H1 (cell line): Measurements from ENCODE around the gene UBE3C. TPM values are rescaled to one million over a fixed set of nuclear protein-coding genes. Genes with fewer than 3 reads are reported as not detected.

Source experiments
- CTCF ChIA-PET: fragments of 300-600 bp; sonication (Branson Sonifier 250); formaldehyde crosslinking; loops from one replicate; lab custom pipeline; 2021; ENCODE audit not compliant: partially characterized antibody; lab: Charles Lee
- POLR2A ChIA-PET: fragments of 300-600 bp; sonication (Branson Sonifier 250); formaldehyde crosslinking; loops from one replicate; lab custom pipeline; 2021; ENCODE audit warnings: inconsistent platforms; ENCODE audit not compliant: partially characterized antibody; lab: Charles Lee
- DNase-seq, 2 experiments: peaks; one replicate each; pipeline versions ENCODE4 v3.0.0 to v3.0.0-alpha.2; 2010 to 2022; ENCODE audit warnings: low spot score in 2 of 2, low read depth in 1 of 2, mixed read lengths in 1 of 2
- FAIRE-seq: peaks from 2 replicates; lab custom pipeline; 2011; peaks lifted over from hg19 to GRCh38; lab: Jason Lieb, UNC
- H2AFZ ChIP-seq: 2 replicates; pipeline ENCODE4 v1.8.1; 2012; ENCODE audit warnings: low read length, inconsistent platforms
- H2AK5ac ChIP-seq: 2 replicates; pipeline ENCODE4 v1.6.1; 2013; ENCODE audit warnings: low read depth, low read length
- H2BK120ac ChIP-seq: replicated peaks from 2 replicates; pipeline ENCODE3; 2013; ENCODE audit warnings: low read depth, low read length, inconsistent platforms
- H2BK12ac ChIP-seq: 2 replicates; pipeline ENCODE4 v1.6.1; 2013; ENCODE audit warnings: low read depth, low read length
- H2BK15ac ChIP-seq: 2 replicates; pipeline ENCODE4 v1.6.1; 2013; ENCODE audit warnings: low read length
- H2BK20ac ChIP-seq: 2 replicates; pipeline ENCODE4 v1.6.1; 2013; ENCODE audit warnings: low read length
- H2BK5ac ChIP-seq: 2 replicates; pipeline ENCODE4 v1.6.1; 2013; ENCODE audit warnings: low read depth, low read length
- H3K14ac ChIP-seq: 2 replicates; pipeline ENCODE4 v1.6.1; 2013; ENCODE audit warnings: inconsistent platforms; ENCODE audit not compliant: insufficient read length
- H3K18ac ChIP-seq: 2 replicates; pipeline ENCODE4 v1.6.1; 2013; ENCODE audit warnings: low read length; ENCODE audit errors: extremely low read depth
- H3K23ac ChIP-seq: 2 replicates; pipeline ENCODE4 v1.6.1; 2013; ENCODE audit warnings: inconsistent platforms; ENCODE audit not compliant: insufficient read length
- H3K23me2 ChIP-seq: 2 replicates; pipeline ENCODE4 v1.6.1; 2013; ENCODE audit warnings: low read depth, low read length
- H3K27ac ChIP-seq: 2 replicates; pipeline ENCODE4 v1.6.1; 2011; ENCODE audit warnings: low read depth, low read length, inconsistent platforms
- H3K27me3 ChIP-seq, 4 experiments: replicated peaks in 1 of 4; 1 replicate in 1 of 4; 2 replicates in 3 of 4; pipeline versions ENCODE4 v1.6.1 to v1.8.1; 2011 to 2013; ENCODE audit warnings: low read length in 3 of 4, mild to moderate bottlenecking in 3 of 4, inconsistent platforms in 2 of 4, mixed read lengths in 2 of 4, moderate library complexity in 1 of 4; ENCODE audit not compliant: control insufficient read depth in 3 of 4, insufficient read depth in 3 of 4; ENCODE audit errors: extremely low read depth in 1 of 4
- H3K36me3 ChIP-seq, 4 experiments: 2 replicates each; pipeline versions ENCODE4 v1.6.1 to v1.8.1; 2011 to 2013; ENCODE audit warnings: mild to moderate bottlenecking in 4 of 4, low read length in 3 of 4, moderate library complexity in 2 of 4, control low read depth in 1 of 4, inconsistent platforms in 1 of 4; ENCODE audit not compliant: insufficient read depth in 4 of 4, control insufficient read depth in 2 of 4
- H3K4ac ChIP-seq: replicated peaks from 2 replicates; pipeline ENCODE3; 2013; ENCODE audit warnings: low read length, low read depth, mixed read lengths, inconsistent platforms; ENCODE audit not compliant: insufficient read length
- H3K4me1 ChIP-seq, 4 experiments: replicated peaks in 1 of 4; 1 replicate in 1 of 4; 2 replicates in 3 of 4; pipeline versions ENCODE4 v1.6.1 to v1.8.1; 2011 to 2013; ENCODE audit warnings: low read length in 3 of 4, inconsistent platforms in 2 of 4, mixed read lengths in 1 of 4; ENCODE audit not compliant: insufficient read depth in 4 of 4, control insufficient read depth in 3 of 4
- H3K4me2 ChIP-seq, 2 experiments: 2 replicates each; pipeline versions ENCODE4 v1.6.1 to v1.8.1; 2011 to 2013; ENCODE audit warnings: low read depth in 2 of 2, low read length in 2 of 2, control low read depth in 1 of 2, inconsistent platforms in 1 of 2, mild to moderate bottlenecking in 1 of 2; ENCODE audit not compliant: insufficient read depth in 1 of 2
- H3K4me3 ChIP-seq, 4 experiments: fragments of 200-600, 300-600 bp in 1 of 4; sonication (generic), shearing (Covaris generic), sonication (Bioruptor Twin) in 1 of 4; 2 replicates each; pipeline versions ENCODE4 v1.5.1 to v1.8.1; 2011 to 2016; ENCODE audit warnings: low read length in 4 of 4, low read depth in 3 of 4, control low read depth in 2 of 4, inconsistent platforms in 2 of 4, mild to moderate bottlenecking in 2 of 4, mixed read lengths in 1 of 4, moderate library complexity in 1 of 4; ENCODE audit not compliant: insufficient read depth in 2 of 4; ENCODE audit errors: extremely low read depth in 1 of 4
- H3K56ac ChIP-seq: replicated peaks from 2 replicates; pipeline ENCODE3; 2013; ENCODE audit warnings: low read depth, mild to moderate bottlenecking, mixed read lengths, low read length, inconsistent platforms; ENCODE audit not compliant: insufficient read length
- H3K79me1 ChIP-seq: 2 replicates; pipeline ENCODE4 v1.6.1; 2013; ENCODE audit warnings: low read depth, low read length, control low read depth
- H3K79me2 ChIP-seq, 2 experiments: 2 replicates each; pipeline versions ENCODE4 v1.6.1 to v1.8.1; 2012 to 2013; ENCODE audit warnings: low read length in 2 of 2, mild to moderate bottlenecking in 2 of 2, inconsistent platforms in 1 of 2; ENCODE audit not compliant: insufficient read depth in 2 of 2, control insufficient read depth in 1 of 2
- H3K9ac ChIP-seq, 4 experiments: replicated peaks in 1 of 4; 1 replicate in 1 of 4; 2 replicates in 3 of 4; pipeline versions ENCODE4 v1.6.1 to v1.8.1; 2011 to 2013; ENCODE audit warnings: low read depth in 3 of 4, low read length in 3 of 4, control low read depth in 2 of 4, mild to moderate bottlenecking in 2 of 4, moderate library complexity in 2 of 4, inconsistent platforms in 1 of 4; ENCODE audit errors: extremely low read depth in 1 of 4
- H3K9me3 ChIP-seq, 2 experiments: 2 replicates each; pipeline versions ENCODE4 v1.6.1 to v1.8.1; 2012 to 2013; ENCODE audit warnings: mild to moderate bottlenecking in 2 of 2, moderate library complexity in 2 of 2, control low read depth in 1 of 2, inconsistent platforms in 1 of 2, low read depth in 1 of 2, low read length in 1 of 2, mixed read lengths in 1 of 2; ENCODE audit not compliant: insufficient read depth in 2 of 2
- H4K20me1 ChIP-seq, 2 experiments: replicated peaks in 1 of 2; 2 replicates each; pipeline versions ENCODE3 to v1.8.1; 2011 to 2013; ENCODE audit warnings: inconsistent platforms in 2 of 2, low read length in 2 of 2, mild to moderate bottlenecking in 1 of 2; ENCODE audit not compliant: insufficient read depth in 2 of 2, control insufficient read depth in 1 of 2
- H4K5ac ChIP-seq: 2 replicates; pipeline ENCODE4 v1.6.1; 2013; ENCODE audit warnings: low read length, low read depth, mixed read lengths, inconsistent platforms; ENCODE audit not compliant: insufficient read length
- H4K8ac ChIP-seq: 2 replicates; pipeline ENCODE4 v1.8.0; 2013; ENCODE audit warnings: mild to moderate bottlenecking, moderate library complexity, low read length, inconsistent platforms; ENCODE audit not compliant: insufficient read depth; ENCODE audit errors: extremely low read depth
- H4K91ac ChIP-seq: replicated peaks from 2 replicates; pipeline ENCODE3; 2013; ENCODE audit warnings: low read length, mixed read lengths, inconsistent platforms; ENCODE audit not compliant: insufficient read length
- CEBPB ChIP-seq: IDR thresholded peaks from 2 replicates; pipeline ENCODE4 v1.6.1; 2012; ENCODE audit warnings: low read depth, low read length
- CHD1 ChIP-seq: IDR thresholded peaks from 2 replicates; pipeline ENCODE4 v1.6.1; 2012; ENCODE audit warnings: low read depth, low read length, improper control_type of control experiment
- HDAC6 ChIP-seq: IDR thresholded peaks from one replicate; pipeline ENCODE4 v1.7.1; 2012; ENCODE audit warnings: low read depth, mild to moderate bottlenecking, inconsistent platforms, low read length, moderate library complexity
- RBBP5 ChIP-seq: IDR thresholded peaks from 2 replicates; pipeline ENCODE4 v1.7.1; 2012; ENCODE audit warnings: low read depth, mild to moderate bottlenecking, inconsistent platforms, low read length, moderate library complexity, borderline replicate concordance
- RNF2 ChIP-seq: fragments of 200-900, 300-1000 bp; sonication (generic); IDR thresholded peaks from 2 replicates; pipeline ENCODE4 v1.7.1; 2016; ENCODE audit warnings: borderline replicate concordance, low read depth, mild to moderate bottlenecking, antibody characterized with exemption, low read length; ENCODE audit not compliant: poor library complexity, severe bottlenecking; ENCODE audit errors: missing control alignments
- SIRT6 ChIP-seq: IDR thresholded peaks from one replicate; pipeline ENCODE4 v1.7.1; 2012; ENCODE audit warnings: low read length, inconsistent platforms
- SP1 ChIP-seq: IDR thresholded peaks from 2 replicates; pipeline ENCODE4 v1.6.1; 2011; ENCODE audit warnings: low read depth, low read length
- TEAD4 ChIP-seq: IDR thresholded peaks from 2 replicates; pipeline ENCODE4 v1.6.1; 2012; ENCODE audit warnings: low read depth, low read length, inconsistent platforms, mixed read lengths
- WGBS, 2 experiments: shearing (Covaris generic) in 1 of 2; methylation state at CpG; one replicate each; pipeline versions ENCODE4 v1.1.6 to v1.1.7; 2013 to 2015; ENCODE audit warnings: low lambda C conversion rate in 2 of 2, mixed read lengths in 2 of 2, inconsistent platforms in 1 of 2, low coverage in 1 of 2, missing lambda C conversion rate in 1 of 2; ENCODE audit not compliant: insufficient replicate concordance in 2 of 2, insufficient coverage in 1 of 2, insufficient read length in 1 of 2; ENCODE audit errors: extremely low coverage in 1 of 2, missing lambda C conversion rate in 1 of 2; 5-methylcytosine and 5-hydroxymethylcytosine counted together
- polyA plus RNA-seq, 7 experiments: library from polyadenylated mRNA; depleted of rRNA in 3 of 7; stranded (reverse) in 5 of 7; unstranded in 2 of 7; fragments of >200 nt in 5 of 7; fragments of 200-250 nt in 2 of 7; gene quantifications; 1 replicate in 5 of 7; 2 replicates in 1 of 7; 4 replicates in 1 of 7; pipeline versions ENCODE4 v1.2.1 to v1.2.3, GENCODE V29; 2011 to 2013; ENCODE audit warnings: missing spikeins in 2 of 7, mixed read lengths in 2 of 7
- total RNA-seq: library from RNA; stranded (reverse); fragmentation: NEBNext Ultra II Directional; extraction: Animal tissue kit (Norgen Biotek cat#: 25700); gene quantifications from 2 replicates; pipeline ENCODE4 v1.2.1, GENCODE V29; 2021
- TF ChIP-seq, protein P1 (sequence below), 3 experiments: IDR thresholded peaks; 1 replicate in 2 of 3; 2 replicates in 1 of 3; pipeline versions ENCODE4 v1.5.1 to v1.6.1; 2011; ENCODE audit warnings: low read length in 3 of 3, mild to moderate bottlenecking in 3 of 3, inconsistent platforms in 2 of 3, low read depth in 1 of 3, moderate library complexity in 1 of 3; ENCODE audit not compliant: insufficient read depth in 1 of 3; ENCODE audit errors: control extremely low read depth in 1 of 3

The UBE3C gene
- total and polyA plus RNA-seq, 2 of the 8 experiments (the other 6 are each of a cell fraction or from before 2014, with no cell fraction given): 32.0 to 54.1 TPM

DNA sequence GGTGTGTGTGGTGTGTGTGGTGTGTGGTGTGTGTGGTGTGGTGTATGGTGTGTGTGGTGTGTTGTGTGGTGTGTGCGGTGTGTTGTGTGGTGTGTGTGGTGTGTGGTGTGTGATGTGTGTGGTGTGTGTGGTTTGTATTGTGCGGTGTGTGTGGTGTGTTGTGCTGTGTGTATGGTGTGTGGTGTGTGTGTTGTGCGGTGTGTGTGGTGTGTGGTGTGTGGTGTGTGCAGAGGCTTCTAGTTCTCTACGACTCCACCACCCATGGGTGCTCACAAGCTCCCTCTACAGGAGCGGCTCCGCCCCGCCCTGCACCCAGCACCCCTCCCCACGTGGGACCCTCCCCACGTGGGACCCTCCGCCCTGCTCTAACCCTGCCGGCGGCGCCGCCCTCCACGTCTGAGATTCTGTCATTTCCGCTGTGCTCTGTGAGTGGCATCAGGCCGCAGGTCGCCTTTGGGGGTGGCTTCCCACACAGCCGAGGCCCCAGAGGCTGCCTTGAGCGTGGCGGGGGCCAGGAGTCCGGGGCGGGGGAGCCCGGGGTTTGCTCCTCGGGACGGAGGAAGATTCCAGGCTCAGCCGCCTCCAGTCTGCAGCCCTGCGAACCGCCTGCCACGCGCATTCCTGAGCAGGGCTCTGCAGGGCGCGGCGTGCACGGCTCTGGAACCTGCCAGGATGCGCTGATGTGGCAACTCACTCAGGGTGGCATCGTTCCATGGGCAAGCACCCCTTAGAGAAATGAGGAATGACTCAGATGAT, 161.1 kb downstream of the UBE3C start:
- no peak overlapping the region for H3K4me3 ChIP-seq
- no peak overlapping the region for H3K23ac ChIP-seq
- H2BK20ac ChIP-seq: peak overlapping the region; percentile 97; the same call in 1 of the 2 replicates
- H3K23me2 ChIP-seq: peaks cover 10% of the 10 kb centered on the region; the same call in 1 of the 2 replicates
- peak overlapping the region; percentile 100 for H4K91ac ChIP-seq
- H2BK5ac ChIP-seq: peak overlapping the region; percentile 80; the same call in 1 of the 2 replicates
- peak overlapping the region; percentile 65 for H3K18ac ChIP-seq
- H4K20me1 ChIP-seq: peaks cover 0 to 8% of the 10 kb centered on the region in 2 experiments
- 86% methylated on average over 23 of the region's 37 CpGs; no CpG with 5 or more reads in 1 of the 2 experiments for WGBS, 2 experiments
- peak overlapping the region; percentile 29 for H2BK120ac ChIP-seq
- no peak overlapping the region for H4K5ac ChIP-seq
- H3K14ac ChIP-seq: no peak overlapping the region
- no peak overlapping the region for H2AFZ ChIP-seq
- no peak overlapping the region for H3K4me2 ChIP-seq
- no peaks in the 10 kb centered on the region; a peak in 1 of 8 replicates for H3K36me3 ChIP-seq
- peak overlapping the region; percentile 100 for H2BK12ac ChIP-seq
- H4K8ac ChIP-seq: peak overlapping the region; percentile 59
- no peak overlapping the region for H3K9ac ChIP-seq
- peak overlapping the region; percentile 100 for H3K56ac ChIP-seq
- H3K27me3 ChIP-seq: peaks cover 0 to 7% (median 0%) of the 10 kb centered on the region in 4 experiments; a peak in 1 of 7 replicates
- no peaks in the 10 kb centered on the region for H3K79me2 ChIP-seq
- H3K79me1 ChIP-seq: 0 out of 2 replicates have a peak, but pooled peaks cover 3% of the 10 kb centered on the region
- peaks cover 0 to 2% (median under 1%) of the 10 kb centered on the region in 4 experiments; a peak in 5 of 7 replicates for H3K4me1 ChIP-seq
- H3K4ac ChIP-seq: peak overlapping the region; percentile 98
- peak overlapping the region; percentile 100 for H2AK5ac ChIP-seq
- ChIA-PET POLR2A (interaction anchor here (0.6 to 5.8 kb wide), 4 partner anchors 10 to 1472 kb away, joined by 3 to 34 read pairs (median 6); partner anchors contain the start of gene DNAJB6), CTCF (interaction anchor here (0.5 to 2.6 kb wide), 5 partner anchors 26 to 216 kb away, joined by 3 to 16 read pairs (median 3); no protein-coding TSS in a partner anchor)
- DNase-seq (no peak), FAIRE-seq (no peak)
- peak overlapping the region; percentile 85 for H2BK15ac ChIP-seq
- no peaks in the 10 kb centered on the region for H3K9me3 ChIP-seq
- H3K27ac ChIP-seq: no peak overlapping the region
- TF ChIP-seq RBBP5 (no peak), HDAC6 (no peak), SP1 (no peak), SIRT6 (no peak), TEAD4 (0 out of 2 replicates have a peak, but pooled peaks have one; percentile 1), CEBPB (no peak), CHD1 (no peak), RNF2 (no peak)
- TF ChIP-seq, protein P1, sequence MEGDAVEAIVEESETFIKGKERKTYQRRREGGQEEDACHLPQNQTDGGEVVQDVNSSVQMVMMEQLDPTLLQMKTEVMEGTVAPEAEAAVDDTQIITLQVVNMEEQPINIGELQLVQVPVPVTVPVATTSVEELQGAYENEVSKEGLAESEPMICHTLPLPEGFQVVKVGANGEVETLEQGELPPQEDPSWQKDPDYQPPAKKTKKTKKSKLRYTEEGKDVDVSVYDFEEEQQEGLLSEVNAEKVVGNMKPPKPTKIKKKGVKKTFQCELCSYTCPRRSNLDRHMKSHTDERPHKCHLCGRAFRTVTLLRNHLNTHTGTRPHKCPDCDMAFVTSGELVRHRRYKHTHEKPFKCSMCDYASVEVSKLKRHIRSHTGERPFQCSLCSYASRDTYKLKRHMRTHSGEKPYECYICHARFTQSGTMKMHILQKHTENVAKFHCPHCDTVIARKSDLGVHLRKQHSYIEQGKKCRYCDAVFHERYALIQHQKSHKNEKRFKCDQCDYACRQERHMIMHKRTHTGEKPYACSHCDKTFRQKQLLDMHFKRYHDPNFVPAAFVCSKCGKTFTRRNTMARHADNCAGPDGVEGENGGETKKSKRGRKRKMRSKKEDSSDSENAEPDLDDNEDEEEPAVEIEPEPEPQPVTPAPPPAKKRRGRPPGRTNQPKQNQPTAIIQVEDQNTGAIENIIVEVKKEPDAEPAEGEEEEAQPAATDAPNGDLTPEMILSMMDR (IDR thresholded peaks at IDR 0.05; ENCODE audit: control extremely low read depth in 1 of 3, insufficient read depth in 1 of 3, low read depth in 1 of 3, low read length in 3 of 3): peak in 1 of 3 experiments; percentile 37; a peak in 1 of 4 replicates
